WTC11 (cell line): ENCODE measurements around the gene KCNG3. TPM values are rescaled to one million over a fixed set of nuclear protein-coding genes. Genes with fewer than 3 reads are reported as not detected.

Experiments
- ATAC-seq: fragments of 200-7000 bp; cut with Tn5 transposase; 2 replicates; pipeline ENCODE4 v1.10.0; 2021; ENCODE audit warnings: mild to moderate bottlenecking, moderate library complexity
- CTCF ChIA-PET: fragments of 300-600 bp; sonication (Branson Sonifier 250); formaldehyde crosslinking; loops from one replicate; lab custom pipeline; 2021; ENCODE audit warnings: antibody characterized with exemption; lab: Charles Lee
- POLR2A ChIA-PET: fragments of 350-600 bp; sonication (Branson Sonifier 250); formaldehyde crosslinking; loops from one replicate; lab custom pipeline; 2021; ENCODE audit warnings: antibody characterized with exemption; lab: Charles Lee
- DNase-seq: peaks from one replicate; pipeline ENCODE4 v3.0.0; 2021; ENCODE audit warnings: low spot score
- H3K27ac Mint-ChIP-seq: 2 replicates; pipeline ENCODE4 v1.8.0; 2021; ENCODE audit warnings: mixed read lengths
- H3K27me3 Mint-ChIP-seq: 2 replicates; pipeline ENCODE4 v1.8.0; 2021; ENCODE audit warnings: low read depth, mild to moderate bottlenecking, moderate library complexity, mixed read lengths
- H3K36me3 Mint-ChIP-seq: 2 replicates; pipeline ENCODE4 v1.8.0; 2021; ENCODE audit warnings: mixed read lengths
- H3K4me1 Mint-ChIP-seq: 2 replicates; pipeline ENCODE4 v1.8.0; 2022; ENCODE audit warnings: mixed read lengths
- H3K4me3 Mint-ChIP-seq: 2 replicates; pipeline ENCODE4 v1.8.0; 2021; ENCODE audit warnings: mild to moderate bottlenecking, moderate library complexity, mixed read lengths
- H3K9me3 Mint-ChIP-seq: 2 replicates; pipeline ENCODE4 v1.8.0; 2021; ENCODE audit warnings: mixed read lengths
- AR ChIP-seq: fragments of 250-450 bp; sonication (Bioruptor Pico); IDR thresholded peaks from 2 replicates; pipeline ENCODE4 v1.9.0; 2021; ENCODE audit warnings: mild to moderate bottlenecking
- ATF6 ChIP-seq: sonication (generic); formaldehyde crosslinking; IDR thresholded peaks from 2 replicates; pipeline ENCODE4 v1.8.1; 2023; ENCODE audit warnings: mild to moderate bottlenecking, missing genetic modification reagents
- EMX1 ChIP-seq: fragments of 250-450 bp; sonication (Bioruptor Pico); IDR thresholded peaks from 2 replicates; pipeline ENCODE4 v1.8.0; 2021; ENCODE audit warnings: mild to moderate bottlenecking
- GTF2I ChIP-seq: fragments of 250-450 bp; sonication (Bioruptor Pico); conservative IDR thresholded peaks from 2 replicates; pipeline ENCODE4 v1.4.0; 2021; ENCODE audit warnings: mild to moderate bottlenecking
- IRF1 ChIP-seq: sonication (generic); formaldehyde crosslinking; IDR thresholded peaks from 2 replicates; pipeline ENCODE4 v1.8.0; 2023; ENCODE audit warnings: missing genetic modification reagents
- JAZF1 ChIP-seq: fragments of 250-450 bp; sonication (Bioruptor Pico); IDR thresholded peaks from 2 replicates; pipeline ENCODE4 v1.9.0; 2021; ENCODE audit warnings: moderate library complexity, mild to moderate bottlenecking, inconsistent platforms
- KAT7 ChIP-seq: sonication (generic); formaldehyde crosslinking; IDR thresholded peaks from 2 replicates; pipeline ENCODE4 v1.8.1; 2023; ENCODE audit warnings: missing genetic modification reagents, mild to moderate bottlenecking, borderline replicate concordance
- NFE2L1 ChIP-seq: sonication (generic); formaldehyde crosslinking; IDR thresholded peaks from 2 replicates; pipeline ENCODE4 v1.8.1; 2023; ENCODE audit warnings: missing genetic modification reagents
- NR1H2 ChIP-seq: sonication (generic); formaldehyde crosslinking; IDR thresholded peaks from 2 replicates; pipeline ENCODE4 v1.9.0; 2021; ENCODE audit warnings: mild to moderate bottlenecking, moderate library complexity, missing genetic modification reagents
- NR3C1 ChIP-seq: sonication (generic); formaldehyde crosslinking; conservative IDR thresholded peaks from 2 replicates; pipeline ENCODE4 v1.8.1; 2023; ENCODE audit warnings: low read depth, mild to moderate bottlenecking, missing genetic modification reagents
- RELA ChIP-seq: sonication (generic); formaldehyde crosslinking; IDR thresholded peaks from 2 replicates; pipeline ENCODE4 v1.8.1; 2022; ENCODE audit warnings: missing genetic modification reagents, mild to moderate bottlenecking, borderline replicate concordance
- SP1 ChIP-seq: sonication (generic); formaldehyde crosslinking; conservative IDR thresholded peaks from 2 replicates; pipeline ENCODE4 v1.8.1; 2022; ENCODE audit warnings: missing genetic modification reagents
- ZNF138 ChIP-seq: sonication (generic); formaldehyde crosslinking; conservative IDR thresholded peaks from 2 replicates; pipeline ENCODE4 v1.8.1; 2022; ENCODE audit warnings: mild to moderate bottlenecking, moderate library complexity, missing genetic modification reagents
- ZNF219 ChIP-seq: sonication (generic); formaldehyde crosslinking; IDR thresholded peaks from 2 replicates; pipeline ENCODE4 v1.8.0; 2023; ENCODE audit warnings: missing genetic modification reagents, mild to moderate bottlenecking, borderline replicate concordance
- ZNF232 ChIP-seq: sonication (generic); formaldehyde crosslinking; IDR thresholded peaks from 2 replicates; pipeline ENCODE4 v1.8.0; 2022; ENCODE audit warnings: mild to moderate bottlenecking, missing genetic modification reagents
- ZNF317 ChIP-seq: sonication (generic); formaldehyde crosslinking; IDR thresholded peaks from 2 replicates; pipeline ENCODE4 v1.8.1; 2023; ENCODE audit warnings: low read depth, mild to moderate bottlenecking, moderate library complexity, missing genetic modification reagents, borderline replicate concordance
- ZNF423 ChIP-seq: fragments of 250-450 bp; sonication (Bioruptor Pico); IDR thresholded peaks from 2 replicates; pipeline ENCODE4 v2.1.2; 2022; ENCODE audit warnings: mild to moderate bottlenecking, moderate library complexity
- ZNF512 ChIP-seq: sonication (generic); formaldehyde crosslinking; IDR thresholded peaks from 2 replicates; pipeline ENCODE4 v1.8.1; 2022; ENCODE audit warnings: missing genetic modification reagents, borderline replicate concordance
- total RNA-seq: library from RNA; stranded (reverse); gene quantifications from 3 replicates; pipeline ENCODE4 v1.2.3, GENCODE V29; 2021
- TF ChIP-seq, protein P1 (sequence below): fragments of 250-450 bp; sonication (Bioruptor Pico); IDR thresholded peaks from 2 replicates; pipeline ENCODE4 v1.9.0; 2021; ENCODE audit warnings: mild to moderate bottlenecking
- TF ChIP-seq, protein P2 (sequence below): sonication (generic); formaldehyde crosslinking; IDR thresholded peaks from 2 replicates; pipeline ENCODE4 v1.8.1; 2022; ENCODE audit warnings: mild to moderate bottlenecking, missing genetic modification reagents, moderate library complexity, borderline replicate concordance
- TF ChIP-seq, protein P3 (sequence below): sonication (generic); formaldehyde crosslinking; IDR thresholded peaks from 2 replicates; pipeline ENCODE4 v1.8.0; 2023; ENCODE audit warnings: missing genetic modification reagents, mild to moderate bottlenecking, borderline replicate concordance

KCNG3 gene
- total RNA-seq, 1 experiment from 2014 or later, result 15.5 TPM

GRCh38 chr2:42425697-42426096 is 68.1 kb downstream of the KCNG3 start:
- Mint-ChIP-seq H3K4me3 (no peak overlapping the region), H3K9me3 (no peaks in the 10 kb centered on the region), H3K36me3 (no peaks in the 10 kb centered on the region; the same call in 1 of the 2 replicates), H3K27me3 (no peaks in the 10 kb centered on the region), H3K27ac (no peak overlapping the region; the same call in 1 of the 2 replicates), H3K4me1 (peaks cover 17% of the 10 kb centered on the region)
- POLR2A ChIA-PET, result interaction anchor here (0.7 kb wide), 1 partner anchor 351 kb away, joined by 4 read pairs; no protein-coding TSS in a partner anchor
- CTCF ChIA-PET, result interaction anchor here (1.2 kb wide), 1 partner anchor 31 kb away, joined by 4 read pairs; no protein-coding TSS in a partner anchor
- TF ChIP-seq ZNF423 (CRISPR knock-in tag), result no peak
- no peak for TF ChIP-seq ATF6 (CRISPR knock-in tag)
- no peak for TF ChIP-seq JAZF1 (CRISPR knock-in tag)
- TF ChIP-seq ZNF219 (CRISPR knock-in tag), result no peak
- no peak for TF ChIP-seq KAT7 (CRISPR knock-in tag)
- DNase-seq (no peak), ATAC-seq (no peak)

GRCh38 chr2:42424033-42424432 is 69.7 kb downstream of the KCNG3 start:
- Mint-ChIP-seq H3K4me3 (no peak overlapping the region), H3K27ac (peak overlapping the region; percentile 25; the same call in 1 of the 2 replicates), H3K27me3 (no peaks in the 10 kb centered on the region), H3K9me3 (no peaks in the 10 kb centered on the region), H3K36me3 (no peaks in the 10 kb centered on the region), H3K4me1 (peaks cover 24% of the 10 kb centered on the region)
- TF ChIP-seq ZNF317 (no peak), RELA (CRISPR knock-in tag) (no peak), IRF1 (CRISPR knock-in tag) (no peak), GTF2I (CRISPR knock-in tag) (no peak), ZNF512 (CRISPR knock-in tag) (no peak), AR (CRISPR knock-in tag) (no peak), ZNF232 (CRISPR knock-in tag) (no peak), SP1 (CRISPR knock-in tag) (no peak), NFE2L1 (no peak), NR1H2 (CRISPR knock-in tag) (no peak), EMX1 (CRISPR knock-in tag) (no peak), ZNF138 (CRISPR knock-in tag) (no peak), NR3C1 (CRISPR knock-in tag) (no peak)
- TF ChIP-seq, protein P1, sequence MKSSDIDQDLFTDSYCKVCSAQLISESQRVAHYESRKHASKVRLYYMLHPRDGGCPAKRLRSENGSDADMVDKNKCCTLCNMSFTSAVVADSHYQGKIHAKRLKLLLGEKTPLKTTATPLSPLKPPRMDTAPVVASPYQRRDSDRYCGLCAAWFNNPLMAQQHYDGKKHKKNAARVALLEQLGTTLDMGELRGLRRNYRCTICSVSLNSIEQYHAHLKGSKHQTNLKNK (CRISPR knock-in tag), result no peak
- TF ChIP-seq, protein P2, sequence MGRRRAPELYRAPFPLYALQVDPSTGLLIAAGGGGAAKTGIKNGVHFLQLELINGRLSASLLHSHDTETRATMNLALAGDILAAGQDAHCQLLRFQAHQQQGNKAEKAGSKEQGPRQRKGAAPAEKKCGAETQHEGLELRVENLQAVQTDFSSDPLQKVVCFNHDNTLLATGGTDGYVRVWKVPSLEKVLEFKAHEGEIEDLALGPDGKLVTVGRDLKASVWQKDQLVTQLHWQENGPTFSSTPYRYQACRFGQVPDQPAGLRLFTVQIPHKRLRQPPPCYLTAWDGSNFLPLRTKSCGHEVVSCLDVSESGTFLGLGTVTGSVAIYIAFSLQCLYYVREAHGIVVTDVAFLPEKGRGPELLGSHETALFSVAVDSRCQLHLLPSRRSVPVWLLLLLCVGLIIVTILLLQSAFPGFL (CRISPR knock-in tag), result no peak
- TF ChIP-seq, protein P3, sequence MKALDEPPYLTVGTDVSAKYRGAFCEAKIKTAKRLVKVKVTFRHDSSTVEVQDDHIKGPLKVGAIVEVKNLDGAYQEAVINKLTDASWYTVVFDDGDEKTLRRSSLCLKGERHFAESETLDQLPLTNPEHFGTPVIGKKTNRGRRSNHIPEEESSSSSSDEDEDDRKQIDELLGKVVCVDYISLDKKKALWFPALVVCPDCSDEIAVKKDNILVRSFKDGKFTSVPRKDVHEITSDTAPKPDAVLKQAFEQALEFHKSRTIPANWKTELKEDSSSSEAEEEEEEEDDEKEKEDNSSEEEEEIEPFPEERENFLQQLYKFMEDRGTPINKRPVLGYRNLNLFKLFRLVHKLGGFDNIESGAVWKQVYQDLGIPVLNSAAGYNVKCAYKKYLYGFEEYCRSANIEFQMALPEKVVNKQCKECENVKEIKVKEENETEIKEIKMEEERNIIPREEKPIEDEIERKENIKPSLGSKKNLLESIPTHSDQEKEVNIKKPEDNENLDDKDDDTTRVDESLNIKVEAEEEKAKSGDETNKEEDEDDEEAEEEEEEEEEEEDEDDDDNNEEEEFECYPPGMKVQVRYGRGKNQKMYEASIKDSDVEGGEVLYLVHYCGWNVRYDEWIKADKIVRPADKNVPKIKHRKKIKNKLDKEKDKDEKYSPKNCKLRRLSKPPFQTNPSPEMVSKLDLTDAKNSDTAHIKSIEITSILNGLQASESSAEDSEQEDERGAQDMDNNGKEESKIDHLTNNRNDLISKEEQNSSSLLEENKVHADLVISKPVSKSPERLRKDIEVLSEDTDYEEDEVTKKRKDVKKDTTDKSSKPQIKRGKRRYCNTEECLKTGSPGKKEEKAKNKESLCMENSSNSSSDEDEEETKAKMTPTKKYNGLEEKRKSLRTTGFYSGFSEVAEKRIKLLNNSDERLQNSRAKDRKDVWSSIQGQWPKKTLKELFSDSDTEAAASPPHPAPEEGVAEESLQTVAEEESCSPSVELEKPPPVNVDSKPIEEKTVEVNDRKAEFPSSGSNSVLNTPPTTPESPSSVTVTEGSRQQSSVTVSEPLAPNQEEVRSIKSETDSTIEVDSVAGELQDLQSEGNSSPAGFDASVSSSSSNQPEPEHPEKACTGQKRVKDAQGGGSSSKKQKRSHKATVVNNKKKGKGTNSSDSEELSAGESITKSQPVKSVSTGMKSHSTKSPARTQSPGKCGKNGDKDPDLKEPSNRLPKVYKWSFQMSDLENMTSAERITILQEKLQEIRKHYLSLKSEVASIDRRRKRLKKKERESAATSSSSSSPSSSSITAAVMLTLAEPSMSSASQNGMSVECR, result no peak
- DNase-seq (no peak), ATAC-seq (no peak)
- ChIA-PET CTCF (no interaction called here), POLR2A (interaction anchor here (0.7 kb wide), 2 partner anchors 64 to 323 kb away, joined by 3 read pairs; no protein-coding TSS in a partner anchor)
